DND-41 (cell line): ENCODE measurements around the gene FREM1.

ENCODE experiments used
- ATAC-seq: fragments of 200-7000 bp; cut with Tn5 transposase; 3 replicates; pipeline ENCODE4 v1.9.1; 2021; ENCODE audit warnings: low read depth; ENCODE audit not compliant: insufficient read depth
- DNase-seq: peaks from one replicate; pipeline ENCODE4 v3.0.0-alpha.2; 2020
- H2AFZ ChIP-seq: 2 replicates; pipeline ENCODE4 v1.6.0; 2012; ENCODE audit warnings: low read depth, low read length
- H3K27ac ChIP-seq: 2 replicates; pipeline ENCODE4 v1.5.1; 2012; ENCODE audit warnings: low read length, inconsistent platforms
- H3K27me3 ChIP-seq: fragments of 200-600 bp; sonication (generic); 2 replicates; pipeline ENCODE4 v1.6.0; 2012; ENCODE audit warnings: low read length, mild to moderate bottlenecking, inconsistent platforms; ENCODE audit not compliant: insufficient read depth, poor library complexity
- H3K36me3 ChIP-seq: 2 replicates; pipeline ENCODE4 v1.5.1; 2012; ENCODE audit warnings: low read length, inconsistent platforms; ENCODE audit not compliant: insufficient read depth
- H3K4me1 ChIP-seq: 2 replicates; pipeline ENCODE4 v1.5.1; 2012; ENCODE audit warnings: mild to moderate bottlenecking, low read length; ENCODE audit not compliant: insufficient read depth
- H3K4me2 ChIP-seq: 2 replicates; pipeline ENCODE4 v1.6.0; 2012; ENCODE audit warnings: mild to moderate bottlenecking, moderate library complexity, low read length, inconsistent platforms; ENCODE audit not compliant: insufficient read depth
- H3K4me3 ChIP-seq, 2 experiments: fragments of 200-600 bp in 1 of 2; shearing (Covaris generic) in 1 of 2; 2 replicates each; pipeline ENCODE4 v1.5.1; 2012 to 2016; ENCODE audit warnings: inconsistent platforms in 2 of 2, low read length in 2 of 2, mild to moderate bottlenecking in 2 of 2, low read depth in 1 of 2, moderate library complexity in 1 of 2
- H3K79me2 ChIP-seq: 2 replicates; pipeline ENCODE4 v1.6.0; 2012; ENCODE audit warnings: low read length, inconsistent platforms; ENCODE audit not compliant: insufficient read depth
- H3K9ac ChIP-seq: 2 replicates; pipeline ENCODE4 v1.6.0; 2012; ENCODE audit warnings: low read depth, mild to moderate bottlenecking, inconsistent platforms, low read length, moderate library complexity
- H3K9me3 ChIP-seq: 2 replicates; pipeline ENCODE4 v1.5.1; 2012; ENCODE audit warnings: low read length, moderate library complexity, mild to moderate bottlenecking, inconsistent platforms; ENCODE audit not compliant: insufficient read depth, severe bottlenecking
- H4K20me1 ChIP-seq: 2 replicates; pipeline ENCODE4 v1.6.0; 2012; ENCODE audit warnings: low read length; ENCODE audit not compliant: insufficient read depth
- CTCF ChIP-seq: IDR thresholded peaks from 2 replicates; pipeline ENCODE4 v1.5.1; 2012; ENCODE audit warnings: borderline replicate concordance, low read length, moderate library complexity, mild to moderate bottlenecking; ENCODE audit not compliant: poor library complexity, severe bottlenecking; ENCODE audit errors: extremely low read depth
- EZH2 ChIP-seq: IDR thresholded peaks from 3 replicates; pipeline ENCODE4 v1.6.1; 2012; ENCODE audit warnings: borderline replicate concordance, low read depth, mild to moderate bottlenecking, moderate library complexity, low read length, inconsistent platforms; ENCODE audit not compliant: severe bottlenecking

Gene FREM1

GRCh38 chr9:14704281-14704680, 205.9 kb downstream of the FREM1 start:
- H3K27ac ChIP-seq: no peak overlapping the region
- DNase-seq (no peak), ATAC-seq (no peak)
- no peaks in the 10 kb centered on the region for H3K4me1 ChIP-seq
- H4K20me1 ChIP-seq: no peaks in the 10 kb centered on the region
- no peak overlapping the region for H3K4me3 ChIP-seq
- no peaks in the 10 kb centered on the region for H3K27me3 ChIP-seq
- no peaks in the 10 kb centered on the region for H3K79me2 ChIP-seq
- TF ChIP-seq CTCF (no peak), EZH2 (no peak)
- no peaks in the 10 kb centered on the region for H3K36me3 ChIP-seq
- H3K9ac ChIP-seq: no peak overlapping the region
- H3K9me3 ChIP-seq: no peaks in the 10 kb centered on the region
- no peak overlapping the region for H2AFZ ChIP-seq
- H3K4me2 ChIP-seq: no peak overlapping the region

- H2AFZ ChIP-seq: no peak overlapping the region
These were observed 208.0 kb downstream of the FREM1 start for GRCh38 chr9:14702200-14702720.

GRCh38 chr9:14693251-14693861, 216.9 kb downstream of the FREM1 start, which contains the start of gene ZDHHC21:
TSS of gene ZDHHC21 (minus strand) at chr9:14693432. CDS start at chr9:14674340, 19,092 bp downstream.
- peak within 1 kb of the TSS; percentile 22 to 67; a peak in 3 of 4 replicates for H3K4me3 ChIP-seq
- H4K20me1 ChIP-seq: no peaks in the 10 kb centered on the region
- H3K9ac ChIP-seq: peak within 1 kb of the TSS; percentile 67
- no peaks in the 10 kb centered on the region for H3K36me3 ChIP-seq
- peak within 1 kb of the TSS; percentile 69 for H3K4me2 ChIP-seq
- DNase-seq (peak; percentile 62), ATAC-seq (peak; percentile 81)
- peak within 1 kb of the TSS; percentile 88 for H2AFZ ChIP-seq
- H3K4me1 ChIP-seq: peaks cover 16% of the 10 kb centered on the region
- TF ChIP-seq EZH2 (no peak), CTCF (no peak)
- 0 out of 2 replicates have a peak within 1 kb of the TSS, but pooled peaks have one; percentile 39 for H3K27ac ChIP-seq
- no peaks in the 10 kb centered on the region for H3K27me3 ChIP-seq
- peaks cover 3% of the 10 kb centered on the region for H3K79me2 ChIP-seq
- no peaks in the 10 kb centered on the region for H3K9me3 ChIP-seq

More at GRCh38 chr9:14702200-14702720, 208.0 kb downstream of the FREM1 start:
- H3K9ac ChIP-seq: no peak overlapping the region
- H3K36me3 ChIP-seq: no peaks in the 10 kb centered on the region
- no peaks in the 10 kb centered on the region for H3K79me2 ChIP-seq
- H4K20me1 ChIP-seq: no peaks in the 10 kb centered on the region
- H3K4me3 ChIP-seq: no peak overlapping the region
- H3K27me3 ChIP-seq: no peaks in the 10 kb centered on the region
- ATAC-seq: no peak
- H3K4me2 ChIP-seq: no peak overlapping the region
- DNase-seq: no peak
- no peak overlapping the region for H3K27ac ChIP-seq
- no peaks in the 10 kb centered on the region for H3K9me3 ChIP-seq
- H3K4me1 ChIP-seq: no peaks in the 10 kb centered on the region
- no peak for TF ChIP-seq EZH2
- no peak for TF ChIP-seq CTCF
